ENCODE measurements around the gene TANC1. TPM values are rescaled to one million over a fixed set of nuclear protein-coding genes. Genes with fewer than 3 reads are reported as not detected.

Gene TANC1
- total RNA-seq, 1 donor from 2014 or later = 45.0 TPM

GRCh38 chr2:159131914-159132281 lies 163.5 kb downstream of the TANC1 start:
- no peak overlapping the region for H2AFZ ChIP-seq (ENCODE audit: low read depth, low read length)
- FAIRE-seq = no peak
- no peaks in the 10 kb centered on the region for H4K20me1 ChIP-seq (ENCODE audit: insufficient read depth, low read length)
- peak overlapping the region; percentile 99 for H3K27ac Mint-ChIP-seq (ENCODE audit: unreplicated experiment)
- H3K4me3 ChIP-seq (ENCODE audit: insufficient read depth, low read depth, low read length) = no peak overlapping the region
- H3K4me1 ChIP-seq (ENCODE audit: insufficient read depth, low read length) = peaks cover 61% of the 10 kb centered on the region
- peak; percentile 98 for DNase-seq (ENCODE audit: low read depth)
- H3K79me2 ChIP-seq (ENCODE audit: insufficient read depth, low read length) = peaks cover 34% of the 10 kb centered on the region
- TF ChIP-seq EZH2 (IDR thresholded peaks at IDR 0.05; ENCODE audit: insufficient read depth, low read length) = no peak
- H3K27me3 ChIP-seq (ENCODE audit: insufficient read depth, low read length) = no peaks in the 10 kb centered on the region
- H3K9me3 ChIP-seq (ENCODE audit: insufficient read depth, low read depth, low read length) = no peaks in the 10 kb centered on the region
- H3K4me2 ChIP-seq (ENCODE audit: low read length) = peak overlapping the region; percentile 41
- H3K27ac ChIP-seq (ENCODE audit: low read depth, low read length) = peak overlapping the region; percentile 94
- peaks cover 3% of the 10 kb centered on the region for H3K9me3 Mint-ChIP-seq (ENCODE audit: unreplicated experiment)
- peaks cover 64% of the 10 kb centered on the region for H3K4me1 Mint-ChIP-seq (ENCODE audit: low read depth, unreplicated experiment)
- H3K36me3 ChIP-seq (ENCODE audit: insufficient read depth, low read length) = no peaks in the 10 kb centered on the region
- no peaks in the 10 kb centered on the region for H3K27me3 Mint-ChIP-seq (ENCODE audit: low read depth, unreplicated experiment)
- H3K4me3 Mint-ChIP-seq (ENCODE audit: unreplicated experiment) = peak overlapping the region; percentile 50
- H3K36me3 Mint-ChIP-seq (ENCODE audit: low read depth, unreplicated experiment) = peaks cover 9% of the 10 kb centered on the region
- H3K9ac ChIP-seq (ENCODE audit: low read length) = peak overlapping the region; percentile 64

GRCh38 chr2:159133797-159134196 lies 165.4 kb downstream of the TANC1 start:
- TF ChIP-seq EZH2 (IDR thresholded peaks at IDR 0.05; ENCODE audit: insufficient read depth, low read length) (no peak), CTCF (IDR thresholded peaks at IDR 0.05; ENCODE audit: insufficient read depth, low read depth, low read length) (peak; percentile 14)
- H2AFZ ChIP-seq (ENCODE audit: low read depth, low read length) = no peak overlapping the region
- H3K36me3 ChIP-seq (ENCODE audit: insufficient read depth, low read length) = no peaks in the 10 kb centered on the region
- H3K79me2 ChIP-seq (ENCODE audit: insufficient read depth, low read length) = peaks cover 44% of the 10 kb centered on the region
- no peaks in the 10 kb centered on the region for H3K27me3 ChIP-seq (ENCODE audit: insufficient read depth, low read length)
- no peaks in the 10 kb centered on the region for H3K27me3 Mint-ChIP-seq (ENCODE audit: low read depth, unreplicated experiment)
- no peak overlapping the region for H3K9ac ChIP-seq (ENCODE audit: low read length)
- no peak overlapping the region for H3K4me3 ChIP-seq (ENCODE audit: insufficient read depth, low read depth, low read length)
- peak; percentile 25 for DNase-seq (ENCODE audit: low read depth)
- peaks cover 80% of the 10 kb centered on the region for H3K4me1 Mint-ChIP-seq (ENCODE audit: low read depth, unreplicated experiment)
- no peak for FAIRE-seq
- H3K36me3 Mint-ChIP-seq (ENCODE audit: low read depth, unreplicated experiment) = no peaks in the 10 kb centered on the region
- no peaks in the 10 kb centered on the region for H3K9me3 Mint-ChIP-seq (ENCODE audit: unreplicated experiment)
- H4K20me1 ChIP-seq (ENCODE audit: insufficient read depth, low read length) = no peaks in the 10 kb centered on the region
- peak overlapping the region; percentile 49 for H3K27ac ChIP-seq (ENCODE audit: low read depth, low read length)
- H3K4me3 Mint-ChIP-seq (ENCODE audit: unreplicated experiment) = no peak overlapping the region
- H3K27ac Mint-ChIP-seq (ENCODE audit: unreplicated experiment) = peak overlapping the region; percentile 15
- H3K9me3 ChIP-seq (ENCODE audit: insufficient read depth, low read depth, low read length) = no peaks in the 10 kb centered on the region
- peaks cover 78% of the 10 kb centered on the region for H3K4me1 ChIP-seq (ENCODE audit: insufficient read depth, low read length)
- H3K4me2 ChIP-seq (ENCODE audit: low read length) = no peak overlapping the region

GRCh38 chr2:159134979-159135378 lies 166.5 kb downstream of the TANC1 start:
- Histone ChIP-seq H3K4me2 (ENCODE audit: low read length) (peak overlapping the region; percentile 80), H4K20me1 (ENCODE audit: insufficient read depth, low read length) (no peaks in the 10 kb centered on the region), H3K4me1 (ENCODE audit: insufficient read depth, low read length) (peaks cover 80% of the 10 kb centered on the region), H3K79me2 (ENCODE audit: insufficient read depth, low read length) (peaks cover 49% of the 10 kb centered on the region), H3K36me3 (ENCODE audit: insufficient read depth, low read length) (no peaks in the 10 kb centered on the region), H3K27ac (ENCODE audit: low read depth, low read length) (peak overlapping the region; percentile 100), H3K9ac (ENCODE audit: low read length) (peak overlapping the region; percentile 94), H3K9me3 (ENCODE audit: insufficient read depth, low read depth, low read length) (no peaks in the 10 kb centered on the region), H3K27me3 (ENCODE audit: insufficient read depth, low read length) (no peaks in the 10 kb centered on the region), H2AFZ (ENCODE audit: low read depth, low read length) (no peak overlapping the region), H3K4me3 (ENCODE audit: insufficient read depth, low read depth, low read length) (peak overlapping the region; percentile 21)
- FAIRE-seq (no peak), DNase-seq (ENCODE audit: low read depth) (no peak)
- Mint-ChIP-seq H3K27ac (ENCODE audit: unreplicated experiment) (no peak overlapping the region), H3K4me3 (ENCODE audit: unreplicated experiment) (no peak overlapping the region), H3K4me1 (ENCODE audit: low read depth, unreplicated experiment) (peaks cover 79% of the 10 kb centered on the region), H3K27me3 (ENCODE audit: low read depth, unreplicated experiment) (no peaks in the 10 kb centered on the region), H3K9me3 (ENCODE audit: unreplicated experiment) (no peaks in the 10 kb centered on the region), H3K36me3 (ENCODE audit: low read depth, unreplicated experiment) (no peaks in the 10 kb centered on the region)
- TF ChIP-seq EZH2 (IDR thresholded peaks at IDR 0.05; ENCODE audit: insufficient read depth, low read length) (no peak), CTCF (IDR thresholded peaks at IDR 0.05; ENCODE audit: insufficient read depth, low read depth, low read length) (no peak)

All from astrocyte (in vitro differentiated cells and primary cell).